Upper lobe of left lung (tissue), 6 donors: ENCODE data around the gene MAML1. TPM values are rescaled to one million over a fixed set of nuclear protein-coding genes. Genes with fewer than 3 reads are reported as not detected.

Experiments used
- ATAC-seq, 2 donors: fragments of 200-7000 bp; cut with Tn5 transposase; one replicate each; pipeline ENCODE4 v1.9.1; 2022; ENCODE audit warnings: mild to moderate bottlenecking in 2 of 2, moderate library complexity in 2 of 2; ENCODE audit not compliant: low FRiP score in 2 of 2
- DNase-seq, 2 donors: peaks; one replicate each; pipeline ENCODE4 v3.0.0-alpha.2; 2019 to 2020
- H3K27ac ChIP-seq, 4 donors: fragments of 200-600 bp; sonication (generic); one replicate each; pipeline ENCODE4 v1.5.1; 2016 to 2019
- H3K27me3 ChIP-seq, 4 donors: fragments of 200-600 bp; sonication (generic); one replicate each; pipeline ENCODE4 v1.5.1; 2017 to 2019
- H3K36me3 ChIP-seq, 4 donors: fragments of 200-600 bp; sonication (generic); one replicate each; pipeline ENCODE4 v1.5.1; 2016 to 2019
- H3K4me1 ChIP-seq, 4 donors: fragments of 200-600 bp; sonication (generic); one replicate each; pipeline ENCODE4 v1.5.1; 2018 to 2019
- H3K4me3 ChIP-seq, 4 donors: fragments of 200-600 bp; sonication (generic); one replicate each; pipeline ENCODE4 v1.5.1; 2017 to 2019; ENCODE audit warnings: mild to moderate bottlenecking in 2 of 4, moderate library complexity in 1 of 4
- H3K9me3 ChIP-seq, 4 donors: fragments of 200-600 bp; sonication (generic); one replicate each; pipeline ENCODE4 v1.5.1; 2018 to 2019
- CTCF ChIP-seq, 6 experiments: fragments of 450-650 bp in 4 of 6; fragments of 200-600 bp in 2 of 6; sonication (generic) in 2 of 6; IDR thresholded peaks; one replicate each; pipeline ENCODE4 v1.5.1; 2016 to 2019; ENCODE audit warnings: antibody characterized with exemption in 6 of 6
- EP300 ChIP-seq, 4 donors: sonication (generic); formaldehyde crosslinking; IDR thresholded peaks; one replicate each; pipeline ENCODE4 v1.5.1; 2017; ENCODE audit warnings: antibody characterized with exemption in 4 of 4, control low read depth in 2 of 4
- POLR2A ChIP-seq, 4 donors: fragments of 450-650 bp; IDR thresholded peaks; one replicate each; pipeline ENCODE4 v1.5.1; 2016 to 2017; ENCODE audit warnings: antibody characterized with exemption in 4 of 4, mild to moderate bottlenecking in 2 of 4
- POLR2AphosphoS5 ChIP-seq, 2 donors: sonication (generic); formaldehyde crosslinking; IDR thresholded peaks; one replicate each; pipeline ENCODE4 v1.5.1; 2017; ENCODE audit warnings: antibody characterized with exemption in 2 of 2
- WGBS, 2 donors: methylation state at CpG; one replicate each; pipeline ENCODE4 v1.1.5; 2017 to 2018; 5-methylcytosine and 5-hydroxymethylcytosine counted together
- total RNA-seq, 6 donors: library from RNA; depleted of rRNA in 4 of 6; stranded (reverse); fragments of >200 nt in 4 of 6; gene quantifications; one replicate each; pipeline versions ENCODE4 v1.1.0 to v1.2.1, GENCODE V29; 2016 to 2021
- donor health status: DM: no; HTN: no; CAD: no; lungs with moderate emphysema.
- donor health status: DM: no; HTN: yes; CAD: no; lungs with severe emphysema.

MAML1 gene
- total RNA-seq, 6 donors from 2014 or later = 22.5 to 59.7 (median 26.7) TPM

GRCh38 chr5:179699616-179700237, 32.9 kb upstream of the MAML1 start:
- Histone ChIP-seq H3K4me3 (peak overlapping the region; percentile 91 to 99 (median 96)), H3K27ac (peak overlapping the region; percentile 90 to 99 (median 99)), H3K27me3 (no peaks in the 10 kb centered on the region), H3K9me3 (no peaks in the 10 kb centered on the region), H3K36me3 (peaks cover 0 to 17% (median 0%) of the 10 kb centered on the region in 4 donors), H3K4me1 (peaks cover 25 to 45% (median 36%) of the 10 kb centered on the region in 4 donors)
- 1% methylated on average over 19 of the region's 19 CpGs for WGBS, 2 donors
- ATAC-seq (peak in 1 of 2 donors; percentile 22), DNase-seq (peak in 1 of 2 donors; percentile 44)
- no peak for TF ChIP-seq CTCF (IDR thresholded peaks at IDR 0.05)
- TF ChIP-seq EP300 (IDR thresholded peaks at IDR 0.05) = no peak
- TF ChIP-seq POLR2A (IDR thresholded peaks at IDR 0.05) = no peak
- TF ChIP-seq POLR2AphosphoS5 (IDR thresholded peaks at IDR 0.05) = no peak

GRCh38 chr5:179700401-179700918, 32.2 kb upstream of the MAML1 start:
- TF ChIP-seq POLR2A (IDR thresholded peaks at IDR 0.05) (no peak), POLR2AphosphoS5 (IDR thresholded peaks at IDR 0.05) (no peak), EP300 (IDR thresholded peaks at IDR 0.05) (no peak), CTCF (IDR thresholded peaks at IDR 0.05) (no peak)
- 34 to 43% methylated on average over 7 of the region's 7 CpGs for WGBS, 2 donors
- Histone ChIP-seq H3K4me3 (peak overlapping the region in 3 of 4 donors; percentile 91 to 99 (median 94)), H3K27ac (peak overlapping the region; percentile 90 to 99 (median 99)), H3K4me1 (peaks cover 25 to 45% (median 38%) of the 10 kb centered on the region in 4 donors), H3K9me3 (no peaks in the 10 kb centered on the region), H3K36me3 (peaks cover 0 to 23% (median 0%) of the 10 kb centered on the region in 4 donors), H3K27me3 (no peaks in the 10 kb centered on the region)
- ATAC-seq (no peak), DNase-seq (peak in 1 of 2 donors; percentile 28)

- WGBS, 2 donors = 88 to 92% methylated on average over 1 of the region's 1 CpG
- TF ChIP-seq POLR2A (IDR thresholded peaks at IDR 0.05) (no peak), CTCF (IDR thresholded peaks at IDR 0.05) (no peak), POLR2AphosphoS5 (IDR thresholded peaks at IDR 0.05) (no peak), EP300 (IDR thresholded peaks at IDR 0.05) (no peak)
- DNase-seq = no peak
These were observed 16.3 kb upstream of the MAML1 start for GRCh38 chr5:179716286-179716685.

DNA sequence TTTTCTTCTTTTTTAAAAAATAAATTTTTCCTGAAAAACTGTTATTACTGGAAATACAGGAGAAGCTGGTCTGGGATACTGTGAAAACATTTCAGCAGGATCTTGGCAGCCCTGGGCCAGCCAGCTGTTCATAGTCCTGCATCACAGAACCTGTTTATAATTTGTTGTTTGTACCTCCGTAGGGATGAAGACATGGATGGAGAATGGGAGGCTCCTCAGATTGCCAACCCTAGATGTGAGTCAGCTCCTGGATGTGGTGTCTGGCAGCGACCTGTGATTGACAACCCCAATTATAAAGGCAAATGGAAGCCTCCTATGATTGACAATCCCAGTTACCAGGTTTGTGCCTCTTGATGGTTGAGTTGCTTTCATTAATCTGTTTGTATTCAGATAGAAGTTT, 12.4 kb upstream of the MAML1 start:
- no peaks in the 10 kb centered on the region for H3K27me3 ChIP-seq
- no peaks in the 10 kb centered on the region for H3K4me1 ChIP-seq
- DNase-seq = no peak
- WGBS, 2 donors = 86 to 95% methylated on average over 2 of the region's 2 CpGs
- ATAC-seq = no peak
- TF ChIP-seq EP300 (IDR thresholded peaks at IDR 0.05) (no peak), CTCF (IDR thresholded peaks at IDR 0.05) (no peak), POLR2A (IDR thresholded peaks at IDR 0.05) (no peak)
- no peak overlapping the region for H3K27ac ChIP-seq
- no peaks in the 10 kb centered on the region for H3K9me3 ChIP-seq
- H3K4me3 ChIP-seq = no peak overlapping the region
- peaks cover 48 to 99% (median 86%) of the 10 kb centered on the region in 4 donors for H3K36me3 ChIP-seq

More at GRCh38 chr5:179716286-179716685, 16.3 kb upstream of the MAML1 start:
- no peaks in the 10 kb centered on the region for H3K27me3 ChIP-seq
- H3K27ac ChIP-seq = no peak overlapping the region
- H3K4me1 ChIP-seq = no peaks in the 10 kb centered on the region
- no peak overlapping the region for H3K4me3 ChIP-seq
- H3K9me3 ChIP-seq = no peaks in the 10 kb centered on the region
- H3K36me3 ChIP-seq = peaks cover 18 to 99% (median 80%) of the 10 kb centered on the region in 4 donors
- ATAC-seq = no peak
